ENCODE measurements around the gene EIF2AK3. TPM values are rescaled to one million over a fixed set of nuclear protein-coding genes. Genes with fewer than 3 reads are reported as not detected.

EIF2AK3 gene
- total and polyA plus RNA-seq, 2 donors from 2014 or later: 5.7 to 20.8 TPM

- no peaks in the 10 kb centered on the region for H3K36me3 ChIP-seq (ENCODE audit: control insufficient read depth in 2 of 3, insufficient read depth in 3 of 3, low read length in 3 of 3)
- no peak for TF ChIP-seq CTCF (IDR thresholded peaks at IDR 0.05; ENCODE audit: borderline replicate concordance, extremely low read depth, insufficient read depth)
- intact Hi-C loops (cut with DNase I): no loop called here
- H3K4me3 ChIP-seq (ENCODE audit: low read length in 3 of 3): no peak overlapping the region
- FAIRE-seq (no peak), DNase-seq (no peak)
- no peak overlapping the region for H3K9ac ChIP-seq (ENCODE audit: low read length in 3 of 3)
- no peaks in the 10 kb centered on the region for H3K9me3 ChIP-seq (ENCODE audit: control insufficient read depth in 2 of 3, insufficient read depth in 1 of 3, low read length in 3 of 3)
- H3K27me3 ChIP-seq (ENCODE audit: control insufficient read depth, insufficient read depth, low read length): no peaks in the 10 kb centered on the region
- H3K4me1 ChIP-seq (ENCODE audit: control insufficient read depth in 2 of 3, insufficient read depth in 2 of 3, low read depth in 1 of 3, low read length in 3 of 3): no peaks in the 10 kb centered on the region
- H3K27ac ChIP-seq (ENCODE audit: low read depth in 2 of 2, low read length in 2 of 2): no peak overlapping the region
These were observed 105.7 kb downstream of the EIF2AK3 start for GRCh38 chr2:88521445-88522073.

GRCh38 chr2:88517759-88518201 is 109.5 kb downstream of the EIF2AK3 start:
- Histone ChIP-seq H3K9ac (ENCODE audit: low read length in 3 of 3) (no peak overlapping the region), H3K4me1 (ENCODE audit: control insufficient read depth in 2 of 3, insufficient read depth in 2 of 3, low read depth in 1 of 3, low read length in 3 of 3) (no peaks in the 10 kb centered on the region), H3K27me3 (ENCODE audit: control insufficient read depth, insufficient read depth, low read length) (no peaks in the 10 kb centered on the region), H3K36me3 (ENCODE audit: control insufficient read depth in 2 of 3, insufficient read depth in 3 of 3, low read length in 3 of 3) (no peaks in the 10 kb centered on the region), H3K27ac (ENCODE audit: low read depth in 2 of 2, low read length in 2 of 2) (no peak overlapping the region), H3K9me3 (ENCODE audit: control insufficient read depth in 2 of 3, insufficient read depth in 1 of 3, low read length in 3 of 3) (no peaks in the 10 kb centered on the region), H3K4me3 (ENCODE audit: low read length in 3 of 3) (no peak overlapping the region)
- no peak for TF ChIP-seq CTCF (IDR thresholded peaks at IDR 0.05; ENCODE audit: borderline replicate concordance, extremely low read depth, insufficient read depth)
- intact Hi-C loops (cut with DNase I): no loop called here
- DNase-seq (peak in 2 of 5 donors; percentile 3 to 4), FAIRE-seq (no peak)

Other genes with a start within 250 kb of the EIF2AK3 start
- gene FOXI3, start 174.8 kb downstream of the EIF2AK3 start, total RNA-seq: not detected
- not detected for gene FOXI3, start 174.8 kb downstream of the EIF2AK3 start, polyA plus RNA-seq (ENCODE audit: insufficient read depth, low read depth, low replicate concordance)
- gene RPIA, start 64.2 kb upstream of the EIF2AK3 start, total RNA-seq: 11.4 TPM
- 15.7 TPM for gene RPIA, start 64.2 kb upstream of the EIF2AK3 start, polyA plus RNA-seq (ENCODE audit: insufficient read depth, low read depth, low replicate concordance)